Daoy (cell line): Measurements from ENCODE around the gene TAGLN3. TPM values are rescaled to one million over a fixed set of nuclear protein-coding genes. Genes with fewer than 3 reads are reported as not detected.

Source experiments
- DNase-seq: peaks from one replicate; pipeline ENCODE4 v3.0.0-alpha.2; 2015; ENCODE audit warnings: low read depth
- total RNA-seq: library from RNA; depleted of rRNA; stranded (reverse); fragments of >200 nt; shearing (Covaris generic); gene quantifications from 2 replicates; pipeline ENCODE4 v1.2.3, GENCODE V29; 2014; rRNA removed

Gene TAGLN3
- total RNA-seq, 1 experiment from 2014 or later = 0.80 TPM

DNA sequence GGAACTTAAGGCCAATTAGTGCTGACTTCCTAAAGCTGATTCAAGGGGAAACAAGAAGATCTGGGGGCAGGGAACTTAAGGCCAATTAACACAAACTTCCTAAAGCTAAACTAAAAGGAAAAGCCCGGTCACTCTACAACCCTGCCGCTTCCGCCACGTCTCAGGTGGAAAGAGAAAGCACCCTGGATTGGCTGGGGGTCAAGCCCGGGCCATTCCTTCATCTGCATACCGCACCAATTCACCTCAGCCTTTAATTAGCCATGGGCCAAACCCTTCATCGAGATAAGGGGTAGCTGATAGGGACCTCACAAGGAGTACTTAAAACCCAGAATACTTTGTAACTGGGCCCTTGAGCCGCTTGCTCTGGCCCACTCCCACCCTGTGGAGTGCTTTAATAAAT is 50.2 kb downstream of the TAGLN3 start:
- DNase-seq = no peak

GRCh38 chr3:112053229-112053628 is 54.5 kb downstream of the TAGLN3 start:
- DNase-seq = no peak

- DNase-seq = peak; percentile 42
Observed at GRCh38 chr3:112056451-112056929, 57.8 kb downstream of the TAGLN3 start.

GRCh38 chr3:112059497-112059896 is 60.8 kb downstream of the TAGLN3 start:
- DNase-seq = no peak

GRCh38 chr3:112061152-112061551 is 62.4 kb downstream of the TAGLN3 start:
- DNase-seq = no peak

Other genes starting within 250 kb of the TAGLN3 start
- gene PHLDB2, start 139.7 kb upstream of the TAGLN3 start, total RNA-seq = 73.2 and 79.5 TPM in 2 replicates
- gene ABHD10, start 19.9 kb upstream of the TAGLN3 start, total RNA-seq = 36.3 and 40.5 TPM in 2 replicates
- not detected in 2 replicates for gene TMPRSS7, start 35.8 kb downstream of the TAGLN3 start, total RNA-seq
- 14.7 and 18.1 TPM in 2 replicates for gene C3orf52, start 87.5 kb downstream of the TAGLN3 start, total RNA-seq
- gene GCSAM, start 134.3 kb downstream of the TAGLN3 start, total RNA-seq = not detected in 2 replicates